Loucy (cell line): ENCODE data around the gene CYP2F1.

ENCODE experiments used
- CTCF ChIP-seq: fragments of 200-600 bp; sonication (generic); conservative IDR thresholded peaks from 2 replicates; pipeline ENCODE4 v1.5.1; 2014; ENCODE audit warnings: mild to moderate bottlenecking, antibody characterized with exemption, low read length
- EZH2phosphoT487 ChIP-seq: fragments of 200-600 bp; IDR thresholded peaks from 2 replicates; pipeline ENCODE4 v1.6.1; 2018; ENCODE audit warnings: antibody characterized with exemption, mild to moderate bottlenecking, moderate library complexity, borderline replicate concordance

- TF ChIP-seq CTCF = no peak
- no peak for TF ChIP-seq EZH2phosphoT487
These were observed 18.5 kb upstream of the CYP2F1 start for GRCh38 chr19:41095703-41096102.
